K562 (cell line): Measurements from ENCODE around the gene DBNL. TPM values are rescaled to one million over a fixed set of nuclear protein-coding genes. Genes with fewer than 3 reads are reported as not detected.

Experiments used
- ATAC-seq: fragments of 200-7000 bp; cut with Tn5 transposase; 3 replicates; pipeline ENCODE4 v1.9.1; 2020; ENCODE audit warnings: moderate library complexity
- BruUV-seq: library from RNA; stranded (reverse); fragments of 400-500 nt; replicated peaks from 2 replicates; lab custom pipeline; 2021; lab: Mats Ljungman, UMichigan
- CTCF ChIA-PET: fragments of 300-600 bp; formaldehyde crosslinking; extraction: SDS; loops from one replicate; lab custom pipeline; 2021; ENCODE audit warnings: low intra/inter-chr PET ratio; lab: Yijun Ruan, JAX
- POLR2A ChIA-PET: fragments of 300-600, 350-650 bp; sonication (Branson Sonifier 250); formaldehyde crosslinking; extraction: SDS; loops from one replicate; lab custom pipeline; 2021; ENCODE audit warnings: antibody characterized with exemption, inconsistent platforms; lab: Yijun Ruan, JAX
- DNase-seq, 4 experiments: peaks; one replicate each; pipeline versions ENCODE4 v3.0.0 to v3.0.0-alpha.2; 2011 to 2018; ENCODE audit warnings: low spot score in 3 of 4, mixed read lengths in 3 of 4; ENCODE audit errors: extremely low read depth in 1 of 4
- FAIRE-seq: peaks from 2 replicates; lab custom pipeline; 2011; peaks lifted over from hg19 to GRCh38; lab: Jason Lieb, UNC
- H2AFZ ChIP-seq: 2 replicates; pipeline ENCODE4 v1.6.0; 2011; ENCODE audit warnings: low read depth, low read length, control low read depth, inconsistent platforms
- H3K27ac ChIP-seq: fragments of 200-600 bp; 3 replicates; pipeline ENCODE4 v1.8.0; 2011; ENCODE audit warnings: low read depth, mild to moderate bottlenecking, control low read depth, inconsistent platforms, low read length, moderate library complexity, mixed read lengths; ENCODE audit errors: extremely low read depth
- H3K27me3 ChIP-seq, 2 experiments: fragments of 300-600 bp in 1 of 2; 2 replicates in 1 of 2; 3 replicates in 1 of 2; pipeline versions ENCODE4 v1.6.0 to v1.8.0; 2011; ENCODE audit warnings: inconsistent platforms in 2 of 2, low read length in 2 of 2, mild to moderate bottlenecking in 1 of 2, mixed read lengths in 1 of 2, moderate library complexity in 1 of 2; ENCODE audit not compliant: control insufficient read depth in 2 of 2, insufficient read depth in 2 of 2
- H3K36me3 ChIP-seq: fragments of 300-600 bp; 3 replicates; pipeline ENCODE4 v1.8.0; 2011; ENCODE audit warnings: mild to moderate bottlenecking, low read length, inconsistent platforms; ENCODE audit not compliant: control insufficient read depth, insufficient read depth
- H3K4me1 ChIP-seq, 2 experiments: fragments of 200-600 bp in 1 of 2; replicated peaks in 1 of 2; 2 replicates in 1 of 2; 3 replicates in 1 of 2; pipeline versions ENCODE4 v1.5.1 to v1.8.0; 2011; ENCODE audit warnings: inconsistent platforms in 2 of 2, low read length in 2 of 2, mild to moderate bottlenecking in 1 of 2, mixed read lengths in 1 of 2, moderate library complexity in 1 of 2; ENCODE audit not compliant: control insufficient read depth in 2 of 2, insufficient read depth in 2 of 2
- H3K4me2 ChIP-seq: 2 replicates; pipeline ENCODE4 v1.6.1; 2011; ENCODE audit warnings: low read length, control low read depth, inconsistent platforms, mixed read lengths; ENCODE audit not compliant: insufficient read depth
- H3K4me3 ChIP-seq: fragments of 200-600 bp; sonication (generic), shearing (Covaris generic); 2 replicates; pipeline ENCODE4 v1.5.1; 2016; ENCODE audit warnings: control low read depth, inconsistent platforms
- H3K79me2 ChIP-seq: fragments of 200-600 bp; 3 replicates; pipeline ENCODE4 v1.8.0; 2011; ENCODE audit warnings: low read length, inconsistent platforms; ENCODE audit not compliant: control insufficient read depth, insufficient read depth
- H3K9ac ChIP-seq, 2 experiments: 2 replicates each; pipeline versions ENCODE4 v1.6.0 to v1.6.1; 2011; ENCODE audit warnings: low read depth in 2 of 2, low read length in 2 of 2, control low read depth in 1 of 2, inconsistent platforms in 1 of 2, mild to moderate bottlenecking in 1 of 2, mixed read lengths in 1 of 2; ENCODE audit not compliant: insufficient read depth in 1 of 2
- H3K9me1 ChIP-seq: one replicate; pipeline ENCODE4 v1.6.0; 2011; ENCODE audit warnings: inconsistent platforms, mild to moderate bottlenecking, low read length, moderate library complexity; ENCODE audit not compliant: control insufficient read depth, insufficient read depth
- H3K9me3 ChIP-seq: replicated peaks from 2 replicates; pipeline ENCODE4 v1.5.1; 2011; ENCODE audit warnings: low read depth, low read length, inconsistent platforms; ENCODE audit not compliant: control insufficient read depth, insufficient read depth
- H4K20me1 ChIP-seq: replicated peaks from 2 replicates; pipeline ENCODE4 v1.6.1; 2011; ENCODE audit warnings: low read length, inconsistent platforms, mixed read lengths; ENCODE audit not compliant: control insufficient read depth, insufficient read depth
- HNRNPUL1 ChIP-seq: fragments of 200-400 bp; formaldehyde crosslinking; IDR thresholded peaks from 2 replicates; pipeline ENCODE4 v1.6.1; 2017; ENCODE audit warnings: low read length
- RBFOX2 ChIP-seq: fragments of 200-400 bp; formaldehyde crosslinking; IDR thresholded peaks from 2 replicates; pipeline ENCODE4 v1.6.1; 2017; ENCODE audit warnings: low read depth, mild to moderate bottlenecking, low read length, moderate library complexity
- XRCC5 ChIP-seq: fragments of 200-400 bp; formaldehyde crosslinking; IDR thresholded peaks from 2 replicates; pipeline ENCODE4 v1.6.1; 2017; ENCODE audit warnings: low read depth, mild to moderate bottlenecking, low read length
- ZNF174 ChIP-seq: fragments of 250-450 bp; sonication (Bioruptor Pico); IDR thresholded peaks from 2 replicates; pipeline ENCODE4 v1.4.0; 2020; ENCODE audit warnings: mild to moderate bottlenecking
- ZNF316 ChIP-seq: fragments of 450-650 bp; IDR thresholded peaks from 2 replicates; pipeline ENCODE4 v1.6.1; 2016
- ZNF586 ChIP-seq: fragments of 450-650 bp; formaldehyde crosslinking; conservative IDR thresholded peaks from 2 replicates; pipeline ENCODE4 v1.4.0; 2020; ENCODE audit warnings: mild to moderate bottlenecking, moderate library complexity
- WGBS: fragments of 100-300 bp; shearing (Covaris generic); methylation state at CpG from one replicate; pipeline ENCODE4 v1.1.6; 2016; ENCODE audit warnings: low coverage, mixed read lengths; ENCODE audit not compliant: insufficient coverage; ENCODE audit errors: missing lambda C conversion rate; 5-methylcytosine and 5-hydroxymethylcytosine counted together
- in situ Hi-C: fragments of 300-500 bp; cut with MboI; formaldehyde crosslinking; loops from 4 replicates; pipeline ENCODE4 v1.15.0; 2018; ENCODE audit warnings: inconsistent platforms, mixed read lengths
- intact Hi-C: fragments of 100-400 bp; cut with micrococcal nuclease; formaldehyde crosslinking; loops from 2 replicates; pipeline ENCODE4 v1.14.2; 2022
- polyA plus RNA-seq, 8 experiments: library from polyadenylated mRNA; depleted of rRNA in 4 of 8; stranded (reverse) in 5 of 8; unstranded in 3 of 8; fragments of >200 nt; fragmentation: Nextera tagmentation in 2 of 8; fragmentation: Illumina TruSeq in 1 of 8; extraction: Ambion mirVana in 2 of 8; extraction: Trizol in 1 of 8; gene quantifications; 2 replicates each; pipeline versions ENCODE4 v1.2.1 to v1.2.3, GENCODE V29; 2011 to 2014; ENCODE audit warnings: inconsistent platforms in 1 of 8, missing spikeins in 1 of 8
- total RNA-seq, 7 experiments: library from RNA; depleted of rRNA in 6 of 7; stranded (reverse); fragments of >200 nt in 6 of 7; fragmentation: Illumina TruSeq in 2 of 7; extraction: Trizol in 2 of 7; gene quantifications; 2 replicates each; pipeline versions ENCODE4 v1.2.1 to v1.2.3, GENCODE V29; 2011 to 2021; ENCODE audit warnings: low replicate concordance in 1 of 7

The DBNL gene
- total and polyA plus RNA-seq, 9 of the 15 experiments (the other 6 are each of a cell fraction or from before 2014, with no cell fraction given) = 1.9 to 65.1 (median 38.9) TPM

DNA sequence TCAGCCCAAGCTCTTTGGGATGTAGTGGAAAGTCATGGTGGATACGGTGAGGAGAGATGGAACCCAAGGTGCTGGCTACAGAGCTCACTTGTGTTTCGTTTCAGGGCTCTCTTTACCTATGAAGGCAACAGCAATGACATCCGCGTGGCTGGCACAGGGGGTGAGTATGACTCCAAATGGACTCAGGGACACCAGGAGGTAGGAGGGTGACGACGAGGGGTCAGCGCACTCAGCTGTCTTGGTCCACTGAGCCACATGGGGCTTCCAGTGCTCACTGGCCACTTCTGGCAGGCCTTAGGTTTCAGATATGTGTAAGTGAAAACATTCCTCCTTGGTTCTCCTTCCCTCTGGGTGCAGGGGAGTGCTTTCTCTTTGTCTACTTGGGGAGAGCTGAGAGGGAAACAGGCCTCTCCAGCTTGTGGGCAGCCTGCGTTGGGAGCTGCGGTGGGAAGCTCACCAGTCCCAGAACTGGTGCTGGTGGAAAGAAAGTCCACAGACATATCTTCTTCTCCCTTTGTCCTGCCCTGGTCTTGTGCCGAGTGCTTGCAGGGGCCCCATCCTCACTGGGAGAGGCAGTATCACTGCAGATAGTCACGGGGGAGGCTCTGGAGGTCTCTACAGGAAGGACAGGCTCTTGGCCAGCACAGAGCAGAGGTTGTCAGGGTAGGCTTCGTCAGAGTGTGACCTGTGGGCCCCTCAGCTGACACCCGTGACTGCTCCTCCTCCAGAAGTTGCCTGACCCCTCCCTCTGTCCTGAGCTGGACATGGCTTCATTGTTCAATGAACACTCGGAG lies 5.8 kb downstream of the DBNL start:
- Histone ChIP-seq H3K4me2 (no peak overlapping the region), H3K36me3 (peaks cover 64% of the 10 kb centered on the region; the same call in 2 of the 3 replicates), H3K27ac (no peak overlapping the region), H3K4me3 (no peak overlapping the region), H3K27me3 (no peaks in the 10 kb centered on the region), H3K9me3 (no peaks in the 10 kb centered on the region), H3K9me1 (peaks cover 7% of the 10 kb centered on the region), H3K9ac (0 out of 4 replicates have a peak overlapping the region, but pooled peaks of 1 of the 2 experiments have one; percentile 67), H3K4me1 (peaks cover 6 to 9% of the 10 kb centered on the region in 2 experiments; a peak in 3 of 5 replicates), H4K20me1 (peaks cover 12% of the 10 kb centered on the region; the same call in 1 of the 2 replicates), H2AFZ (no peak overlapping the region), H3K79me2 (peaks cover 33% of the 10 kb centered on the region)
- TF ChIP-seq RBFOX2 (peak; percentile 19; the same call in 1 of the 2 replicates), ZNF586 (CRISPR knock-in tag) (no peak)
- FAIRE-seq (no peak), DNase-seq (no peak), ATAC-seq (no peak)
- POLR2A ChIA-PET = interaction anchor here (0.6 to 0.9 kb wide), 3 partner anchors 11 to 17 kb away, joined by 3 read pairs; no protein-coding TSS in a partner anchor
- in situ Hi-C loops = no loop called here
- no TSS peak for BruUV-seq
- 81% methylated on average over 14 of the region's 14 CpGs for WGBS
- intact Hi-C loops = no loop called here
- CTCF ChIA-PET = no interaction called here

DNA sequence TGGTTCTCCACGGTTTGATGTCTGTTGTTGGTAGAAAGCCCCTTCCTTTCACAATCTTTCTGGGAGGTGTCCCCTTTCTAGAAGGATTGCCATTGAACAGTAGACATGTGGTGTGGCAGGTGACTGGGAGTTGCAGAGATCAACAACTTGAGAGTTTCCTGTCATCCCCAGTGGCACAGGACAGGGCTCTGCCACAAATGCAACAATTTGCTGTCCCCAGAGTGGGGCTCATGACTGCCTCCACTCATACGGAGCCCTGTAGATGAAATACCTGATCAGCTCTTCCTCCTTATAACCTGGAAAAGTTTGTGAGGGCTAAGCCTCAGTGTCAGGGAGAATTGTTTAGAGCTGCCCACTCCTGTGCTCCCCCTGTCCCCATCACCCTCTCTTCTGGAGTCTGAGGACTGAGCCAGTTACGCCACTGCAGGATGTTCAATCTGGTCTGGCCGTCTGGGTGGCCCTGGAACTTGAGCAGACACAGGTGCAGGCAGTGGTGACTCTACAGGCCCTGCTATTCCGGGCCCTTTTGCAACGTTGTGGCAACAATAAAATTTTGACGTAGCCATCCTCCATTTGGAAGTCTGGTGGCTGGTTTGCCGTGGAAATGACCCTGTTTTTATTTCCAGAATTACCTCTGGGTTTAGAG lies 6.5 kb downstream of the DBNL start:
- Histone ChIP-seq H4K20me1 (peaks cover 12% of the 10 kb centered on the region; the same call in 1 of the 2 replicates), H3K9ac (peak overlapping the region in 1 of 2 experiments; percentile 67; a peak in 1 of 4 replicates), H3K4me1 (peaks cover 3 to 9% of the 10 kb centered on the region in 2 experiments; a peak in 3 of 5 replicates), H3K4me3 (no peak overlapping the region)
- intact Hi-C loops = no loop called here
- no peak for ATAC-seq
- TF ChIP-seq XRCC5 (no peak), HNRNPUL1 (no peak), ZNF174 (CRISPR knock-in tag) (no peak), ZNF316 (no peak)
- TF ChIP-seq, all 486 proteins: peak for 0
- in situ Hi-C loops = no loop called here
- H3K27me3 ChIP-seq = no peaks in the 10 kb centered on the region
- peaks cover 67% of the 10 kb centered on the region; the same call in 2 of the 3 replicates for H3K36me3 ChIP-seq
- no peak for FAIRE-seq
- no peak overlapping the region for H3K27ac ChIP-seq
- H3K9me1 ChIP-seq = peaks cover 7% of the 10 kb centered on the region
- POLR2A ChIA-PET = interaction anchor here (0.6 to 0.8 kb wide), 2 partner anchors 12 to 13 kb away, joined by 3 read pairs; no protein-coding TSS in a partner anchor
- no peak for DNase-seq
- no TSS peak for BruUV-seq
- WGBS = 72% methylated on average over 8 of the region's 8 CpGs
- H3K9me3 ChIP-seq = no peaks in the 10 kb centered on the region
- CTCF ChIA-PET = no interaction called here
- H2AFZ ChIP-seq = no peak overlapping the region
- H3K79me2 ChIP-seq = peaks cover 26% of the 10 kb centered on the region
- H3K4me2 ChIP-seq = no peak overlapping the region
